Bronchial epithelial cell (primary cell): ENCODE measurements around the gene LONP2. TPM values are rescaled to one million over a fixed set of nuclear protein-coding genes. Genes with fewer than 3 reads are reported as not detected.

Experiments used
- DNase-seq: peaks from one replicate; pipeline ENCODE4 v3.0.0-alpha.2; 2010; ENCODE audit warnings: low read depth
- FAIRE-seq: peaks from 2 replicates; lab custom pipeline; 2011; peaks lifted over from hg19 to GRCh38; lab: Jason Lieb, UNC
- H3K27me3 ChIP-seq: 2 replicates; pipeline ENCODE4 v1.5.1; 2011; ENCODE audit warnings: low read length; ENCODE audit not compliant: control insufficient read depth, insufficient read depth
- H3K36me3 ChIP-seq: 2 replicates; pipeline ENCODE4 v1.5.1; 2011; ENCODE audit warnings: low read length; ENCODE audit not compliant: control insufficient read depth, insufficient read depth
- H3K4me3 ChIP-seq: 2 replicates; pipeline ENCODE4 v1.5.1; 2011; ENCODE audit warnings: mild to moderate bottlenecking, low read depth, low read length, control low read depth
- CTCF ChIP-seq: IDR thresholded peaks from 2 replicates; pipeline ENCODE4 v1.5.1; 2011; ENCODE audit warnings: mild to moderate bottlenecking, moderate library complexity, low read length, control low read depth, inconsistent platforms; ENCODE audit not compliant: insufficient read depth, severe bottlenecking
- total RNA-seq: library from RNA; depleted of rRNA; stranded (reverse); fragments of >200 nt; gene quantifications from 2 replicates; pipeline ENCODE4 v1.2.1, GENCODE V29; 2014

Gene LONP2
- total RNA-seq, 1 donor from 2014 or later: 41.9 TPM

GRCh38 chr16:48354877-48355855 is 111.1 kb downstream of the LONP2 start:
- FAIRE-seq: no peak

GRCh38 chr16:48356633-48357376 is 112.7 kb downstream of the LONP2 start:
- FAIRE-seq (no peak), DNase-seq (no peak)
- Histone ChIP-seq H3K36me3 (peaks cover 1% of the 10 kb centered on the region), H3K27me3 (no peaks in the 10 kb centered on the region), H3K4me3 (no peak overlapping the region)
- no peak for TF ChIP-seq CTCF

More at GRCh38 chr16:48354877-48355855, 111.1 kb downstream of the LONP2 start:
- Histone ChIP-seq H3K4me3 (no peak overlapping the region), H3K27me3 (no peaks in the 10 kb centered on the region), H3K36me3 (no peaks in the 10 kb centered on the region)
- DNase-seq: no peak
- TF ChIP-seq CTCF: no peak

- FAIRE-seq (no peak), DNase-seq (no peak)
- Histone ChIP-seq H3K36me3 (peaks cover 5% of the 10 kb centered on the region), H3K27me3 (no peaks in the 10 kb centered on the region), H3K4me3 (no peak overlapping the region)
- TF ChIP-seq CTCF: no peak
Measured at GRCh38 chr16:48358419-48358818, 114.3 kb downstream of the LONP2 start.

GRCh38 chr16:48359983-48360382 is 115.9 kb downstream of the LONP2 start:
- DNase-seq (no peak), FAIRE-seq (no peak)
- Histone ChIP-seq H3K27me3 (no peaks in the 10 kb centered on the region), H3K36me3 (peaks cover 5% of the 10 kb centered on the region), H3K4me3 (no peak overlapping the region)
- TF ChIP-seq CTCF: no peak

- FAIRE-seq: no peak
Measured at GRCh38 chr16:48361012-48361411, 116.9 kb downstream of the LONP2 start.

More at GRCh38 chr16:48361012-48361411, 116.9 kb downstream of the LONP2 start:
- no peak overlapping the region for H3K4me3 ChIP-seq
- no peaks in the 10 kb centered on the region for H3K27me3 ChIP-seq
- DNase-seq: no peak
- no peak for TF ChIP-seq CTCF
- peaks cover 5% of the 10 kb centered on the region for H3K36me3 ChIP-seq
